HEK293 (cell line): ENCODE results near the gene HMG20B.
A peak's percentile ranks its signal among the peaks of the same experiment; 100 is the strongest.

Experiments
- CTCF ChIA-PET: fragments of 350-600 bp; formaldehyde crosslinking; extraction: SDS; loops from one replicate; lab custom pipeline; 2021; ENCODE audit warnings: antibody characterized with exemption; lab: Yijun Ruan, JAX
- POLR2A ChIA-PET: fragments of 300-600 bp; formaldehyde crosslinking; extraction: SDS; loops from one replicate; lab custom pipeline; 2020; ENCODE audit warnings: antibody characterized with exemption, inconsistent platforms; lab: Yijun Ruan, JAX
- H3K27ac ChIP-seq: fragments of 200-500 bp; sonication (Bioruptor generic); 2 replicates; pipeline ENCODE4 v1.5.1; 2014; ENCODE audit warnings: low read depth, low read length, control low read depth, inconsistent platforms; ENCODE audit errors: extremely low read depth
- H3K36me3 ChIP-seq, 2 experiments: fragments of 200-500 bp in 1 of 2; sonication (Bioruptor generic) in 1 of 2; 1 replicate in 1 of 2; 2 replicates in 1 of 2; pipeline ENCODE4 v1.5.1; 2014 to 2017; ENCODE audit warnings: inconsistent platforms in 2 of 2, low read length in 2 of 2; ENCODE audit not compliant: control insufficient read depth in 2 of 2, insufficient read depth in 1 of 2
- H3K4me1 ChIP-seq: fragments of 200-500 bp; sonication (Bioruptor generic); 2 replicates; pipeline ENCODE4 v1.5.1; 2014; ENCODE audit warnings: mild to moderate bottlenecking, low read length, inconsistent platforms; ENCODE audit not compliant: control insufficient read depth, insufficient read depth
- H3K4me3 ChIP-seq: 2 replicates; pipeline ENCODE4 v1.5.1; 2011; ENCODE audit warnings: low read depth, mild to moderate bottlenecking, control low read depth, low read length, moderate library complexity
- H3K9me3 ChIP-seq: fragments of 200-500 bp; sonication (Bioruptor generic); 2 replicates; pipeline ENCODE4 v1.5.1; 2014; ENCODE audit warnings: low read depth, low read length, inconsistent platforms; ENCODE audit not compliant: control insufficient read depth, insufficient read depth
- KLF8 ChIP-seq: fragments of 450-650 bp; formaldehyde crosslinking; IDR thresholded peaks from 2 replicates; pipeline ENCODE4 v1.5.1; 2016; ENCODE audit warnings: missing biosample characterization, missing genetic modification characterization
- RBAK ChIP-seq: fragments of 450-650 bp; formaldehyde crosslinking; IDR thresholded peaks from 2 replicates; pipeline ENCODE4 v1.5.1; 2016; ENCODE audit warnings: missing biosample characterization, missing genetic modification characterization
- TCF7L2 ChIP-seq: IDR thresholded peaks from 2 replicates; pipeline ENCODE4 v1.6.1; 2011; ENCODE audit warnings: low read depth, mild to moderate bottlenecking, inconsistent platforms, low read length, moderate library complexity, borderline replicate concordance
- ZBTB17 ChIP-seq: fragments of 450-650 bp; formaldehyde crosslinking; IDR thresholded peaks from 2 replicates; pipeline ENCODE4 v1.5.1; 2016; ENCODE audit warnings: missing biosample characterization, missing genetic modification characterization
- ZFHX2 ChIP-seq: fragments of 450-650 bp; formaldehyde crosslinking; conservative IDR thresholded peaks from 2 replicates; pipeline ENCODE4 v1.5.1; 2016; ENCODE audit warnings: missing biosample characterization, missing genetic modification characterization
- ZNF138 ChIP-seq: fragments of 450-650 bp; formaldehyde crosslinking; IDR thresholded peaks from 2 replicates; pipeline ENCODE4 v1.5.1; 2016; ENCODE audit warnings: missing biosample characterization, missing genetic modification characterization, borderline replicate concordance
- ZNF16 ChIP-seq: fragments of 450-650 bp; formaldehyde crosslinking; IDR thresholded peaks from 2 replicates; pipeline ENCODE4 v1.5.1; 2016; ENCODE audit warnings: low read depth, missing biosample characterization, missing genetic modification characterization
- ZNF239 ChIP-seq: fragments of 450-650 bp; formaldehyde crosslinking; IDR thresholded peaks from 2 replicates; pipeline ENCODE4 v1.5.1; 2016; ENCODE audit warnings: missing biosample characterization, missing genetic modification characterization
- ZNF324 ChIP-seq: fragments of 450-650 bp; formaldehyde crosslinking; IDR thresholded peaks from 2 replicates; pipeline ENCODE4 v1.5.1; 2016; ENCODE audit warnings: missing biosample characterization, missing genetic modification characterization
- ZNF571 ChIP-seq: fragments of 450-650 bp; formaldehyde crosslinking; IDR thresholded peaks from 2 replicates; pipeline ENCODE4 v1.5.0; 2017; ENCODE audit warnings: missing biosample characterization, missing genetic modification characterization
- ZNF600 ChIP-seq: fragments of 450-650 bp; formaldehyde crosslinking; IDR thresholded peaks from 2 replicates; pipeline ENCODE4 v1.5.1; 2016; ENCODE audit warnings: missing biosample characterization, missing genetic modification characterization
- ZSCAN16 ChIP-seq: fragments of 450-650 bp; formaldehyde crosslinking; IDR thresholded peaks from 2 replicates; pipeline ENCODE4 v1.5.1; 2016; ENCODE audit warnings: missing biosample characterization, missing genetic modification characterization
- TF ChIP-seq, protein P1 (sequence below): fragments of 450-650 bp; formaldehyde crosslinking; conservative IDR thresholded peaks from 2 replicates; pipeline ENCODE4 v1.5.1; 2016; ENCODE audit warnings: low read depth, missing biosample characterization, missing genetic modification characterization
- TF ChIP-seq, protein P2 (sequence below): fragments of 450-650 bp; formaldehyde crosslinking; IDR thresholded peaks from 2 replicates; pipeline ENCODE4 v1.5.1; 2016; ENCODE audit warnings: missing biosample characterization, missing genetic modification characterization
- TF ChIP-seq, protein P3 (sequence below): fragments of 450-650 bp; formaldehyde crosslinking; IDR thresholded peaks from 2 replicates; pipeline ENCODE4 v1.5.1; 2016; ENCODE audit warnings: missing biosample characterization, missing genetic modification characterization
- TF ChIP-seq, protein P4 (sequence below): fragments of 450-650 bp; formaldehyde crosslinking; IDR thresholded peaks from 2 replicates; pipeline ENCODE4 v1.5.1; 2016; ENCODE audit warnings: missing biosample characterization, missing genetic modification characterization

The HMG20B gene

DNA sequence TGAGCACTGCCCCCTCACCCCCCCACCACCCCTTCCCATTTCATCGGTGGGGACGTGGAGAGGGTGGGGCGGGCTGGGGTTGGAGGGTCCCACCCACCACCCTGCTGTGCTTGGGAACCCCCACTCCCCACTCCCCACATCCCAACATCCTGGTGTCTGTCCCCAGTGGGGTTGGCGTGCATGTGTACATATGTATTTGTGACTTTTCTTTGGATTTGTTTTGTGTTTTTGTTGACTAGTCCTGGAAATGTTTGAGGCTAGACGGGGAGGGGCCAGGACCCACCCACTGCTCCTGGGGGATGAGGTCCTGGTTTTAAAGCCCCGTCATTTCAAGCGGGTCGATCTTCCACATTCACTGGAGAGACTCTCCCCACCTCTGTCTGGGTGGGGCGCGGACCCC is 36.8 kb upstream of the HMG20B start:
- H3K36me3 ChIP-seq = peaks cover 3 to 62% of the 10 kb centered on the region in 2 experiments; a peak in 2 of 3 replicates
- POLR2A ChIA-PET = no interaction called here
- H3K4me3 ChIP-seq = no peak overlapping the region
- no peaks in the 10 kb centered on the region for H3K4me1 ChIP-seq
- no peaks in the 10 kb centered on the region for H3K9me3 ChIP-seq
- CTCF ChIA-PET = no interaction called here
- H3K27ac ChIP-seq = no peak overlapping the region
- TF ChIP-seq KLF8 = peak; percentile 54
- TF ChIP-seq ZBTB17 (tag by site-specific recombination) = no peak
- no peak for TF ChIP-seq RBAK (tag by site-specific recombination)

DNA sequence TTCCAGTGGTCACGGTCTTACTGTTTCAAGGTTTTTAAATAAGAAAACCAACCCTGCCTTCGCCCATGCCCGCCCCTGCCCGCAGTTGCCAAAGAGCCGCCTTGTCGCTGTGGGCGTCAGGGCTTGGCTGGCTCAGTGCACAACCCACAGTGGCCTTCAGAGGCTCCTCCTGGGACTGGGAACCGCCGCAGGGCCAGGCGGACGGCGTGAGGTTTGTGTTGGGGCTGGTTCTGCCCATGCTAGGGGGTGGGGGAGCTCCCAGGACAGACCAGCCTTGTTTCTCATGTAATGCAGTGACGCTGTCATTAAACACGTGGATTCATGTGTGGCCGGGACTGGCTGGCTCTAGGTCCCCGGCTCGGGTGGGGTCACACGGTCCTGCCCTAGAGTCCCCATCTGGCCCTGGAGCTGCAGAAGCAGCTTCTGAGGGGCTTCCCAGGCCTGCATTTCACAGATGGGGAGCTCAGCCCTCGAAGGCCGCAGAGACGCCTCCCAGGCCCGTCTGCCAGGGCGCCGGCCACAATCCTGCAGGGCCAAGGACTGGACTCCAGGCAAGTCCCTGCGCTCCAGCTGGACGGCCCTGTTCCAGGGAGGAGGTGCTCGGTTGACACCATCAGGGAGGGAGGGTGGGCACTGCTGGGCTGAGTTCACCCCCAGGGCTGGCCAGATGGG is 36.2 kb upstream of the HMG20B start:
- H3K4me1 ChIP-seq = no peaks in the 10 kb centered on the region

DNA sequence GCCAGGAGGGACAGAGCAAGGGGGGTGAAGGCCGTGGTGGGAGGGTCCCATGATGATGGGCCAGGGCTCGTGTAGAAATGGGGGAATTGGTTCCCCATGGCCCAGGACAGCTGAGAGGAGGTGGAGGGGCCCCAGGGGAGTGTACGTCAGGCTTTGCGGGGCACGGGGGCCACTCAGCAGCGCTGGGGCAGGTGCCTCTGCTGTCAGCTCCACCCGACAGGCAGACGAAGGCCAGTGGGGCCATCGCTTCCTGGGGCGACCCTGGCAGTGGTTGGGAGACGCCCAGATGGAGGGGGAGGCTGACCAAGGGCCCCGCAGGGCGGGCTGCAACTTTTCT is 35.7 kb upstream of the HMG20B start:
- Histone ChIP-seq H3K36me3 (peaks cover 3 to 51% of the 10 kb centered on the region in 2 experiments; a peak in 2 of 3 replicates), H3K4me3 (no peak overlapping the region), H3K4me1 (no peaks in the 10 kb centered on the region), H3K9me3 (no peaks in the 10 kb centered on the region), H3K27ac (no peak overlapping the region)
- POLR2A ChIA-PET = interaction anchor here (0.6 to 0.8 kb wide), 4 partner anchors 20 to 823 kb away, joined by 3 read pairs; partner anchors contain the start of gene DOHH
- TF ChIP-seq, protein P1, sequence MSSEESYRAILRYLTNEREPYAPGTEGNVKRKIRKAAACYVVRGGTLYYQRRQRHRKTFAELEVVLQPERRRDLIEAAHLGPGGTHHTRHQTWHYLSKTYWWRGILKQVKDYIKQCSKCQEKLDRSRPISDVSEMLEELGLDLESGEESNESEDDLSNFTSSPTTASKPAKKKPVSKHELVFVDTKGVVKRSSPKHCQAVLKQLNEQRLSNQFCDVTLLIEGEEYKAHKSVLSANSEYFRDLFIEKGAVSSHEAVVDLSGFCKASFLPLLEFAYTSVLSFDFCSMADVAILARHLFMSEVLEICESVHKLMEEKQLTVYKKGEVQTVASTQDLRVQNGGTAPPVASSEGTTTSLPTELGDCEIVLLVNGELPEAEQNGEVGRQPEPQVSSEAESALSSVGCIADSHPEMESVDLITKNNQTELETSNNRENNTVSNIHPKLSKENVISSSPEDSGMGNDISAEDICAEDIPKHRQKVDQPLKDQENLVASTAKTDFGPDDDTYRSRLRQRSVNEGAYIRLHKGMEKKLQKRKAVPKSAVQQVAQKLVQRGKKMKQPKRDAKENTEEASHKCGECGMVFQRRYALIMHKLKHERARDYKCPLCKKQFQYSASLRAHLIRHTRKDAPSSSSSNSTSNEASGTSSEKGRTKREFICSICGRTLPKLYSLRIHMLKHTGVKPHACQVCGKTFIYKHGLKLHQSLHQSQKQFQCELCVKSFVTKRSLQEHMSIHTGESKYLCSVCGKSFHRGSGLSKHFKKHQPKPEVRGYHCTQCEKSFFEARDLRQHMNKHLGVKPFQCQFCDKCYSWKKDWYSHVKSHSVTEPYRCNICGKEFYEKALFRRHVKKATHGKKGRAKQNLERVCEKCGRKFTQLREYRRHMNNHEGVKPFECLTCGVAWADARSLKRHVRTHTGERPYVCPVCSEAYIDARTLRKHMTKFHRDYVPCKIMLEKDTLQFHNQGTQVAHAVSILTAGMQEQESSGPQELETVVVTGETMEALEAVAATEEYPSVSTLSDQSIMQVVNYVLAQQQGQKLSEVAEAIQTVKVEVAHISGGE (tag by site-specific recombination) = no peak
- TF ChIP-seq, protein P2, sequence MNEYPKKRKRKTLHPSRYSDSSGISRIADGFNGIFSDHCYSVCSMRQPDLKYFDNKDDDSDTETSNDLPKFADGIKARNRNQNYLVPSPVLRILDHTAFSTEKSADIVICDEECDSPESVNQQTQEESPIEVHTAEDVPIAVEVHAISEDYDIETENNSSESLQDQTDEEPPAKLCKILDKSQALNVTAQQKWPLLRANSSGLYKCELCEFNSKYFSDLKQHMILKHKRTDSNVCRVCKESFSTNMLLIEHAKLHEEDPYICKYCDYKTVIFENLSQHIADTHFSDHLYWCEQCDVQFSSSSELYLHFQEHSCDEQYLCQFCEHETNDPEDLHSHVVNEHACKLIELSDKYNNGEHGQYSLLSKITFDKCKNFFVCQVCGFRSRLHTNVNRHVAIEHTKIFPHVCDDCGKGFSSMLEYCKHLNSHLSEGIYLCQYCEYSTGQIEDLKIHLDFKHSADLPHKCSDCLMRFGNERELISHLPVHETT (tag by site-specific recombination) = no peak
- CTCF ChIA-PET = interaction anchor here (0.6 kb wide), 1 partner anchor 390 kb away, joined by 4 read pairs; no protein-coding TSS in a partner anchor

More for the DNA sequence above, 36.2 kb upstream of the HMG20B start:
- H3K36me3 ChIP-seq = peaks cover 3 to 56% of the 10 kb centered on the region in 2 experiments; a peak in 2 of 3 replicates
- H3K27ac ChIP-seq = no peak overlapping the region
- H3K9me3 ChIP-seq = no peaks in the 10 kb centered on the region
- POLR2A ChIA-PET = interaction anchor here (0.6 to 0.8 kb wide), 3 partner anchors 20 to 824 kb away, joined by 3 read pairs; no protein-coding TSS in a partner anchor
- H3K4me3 ChIP-seq = no peak overlapping the region
- CTCF ChIA-PET = interaction anchor here (0.6 kb wide), 1 partner anchor 389 kb away, joined by 4 read pairs; no protein-coding TSS in a partner anchor
- TF ChIP-seq ZNF571 (tag by site-specific recombination) (no peak), ZNF600 (tag by site-specific recombination) (peak; percentile 38; the same call in 1 of the 2 replicates), ZNF239 (tag by site-specific recombination) (no peak), ZNF16 (tag by site-specific recombination) (no peak), TCF7L2 (no peak), ZSCAN16 (tag by site-specific recombination) (no peak), ZNF324 (tag by site-specific recombination) (no peak), ZFHX2 (tag by site-specific recombination) (peak; percentile 47; the same call in 1 of the 2 replicates), ZNF138 (tag by site-specific recombination) (no peak)
- TF ChIP-seq, protein P3, sequence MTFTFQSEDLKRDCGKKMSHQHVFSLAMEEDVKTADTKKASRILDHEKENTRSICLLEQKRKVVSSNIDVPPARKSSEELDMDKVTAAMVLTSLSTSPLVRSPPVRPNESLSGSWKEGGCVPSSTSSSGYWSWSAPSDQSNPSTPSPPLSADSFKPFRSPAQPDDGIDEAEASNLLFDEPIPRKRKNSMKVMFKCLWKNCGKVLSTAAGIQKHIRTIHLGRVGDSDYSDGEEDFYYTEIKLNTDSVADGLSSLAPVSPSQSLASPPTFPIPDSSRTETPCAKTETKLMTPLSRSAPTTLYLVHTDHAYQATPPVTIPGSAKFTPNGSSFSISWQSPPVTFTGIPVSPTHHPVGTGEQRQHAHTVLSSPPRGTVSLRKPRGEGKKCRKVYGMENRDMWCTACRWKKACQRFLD = no peak
- TF ChIP-seq, protein P4, sequence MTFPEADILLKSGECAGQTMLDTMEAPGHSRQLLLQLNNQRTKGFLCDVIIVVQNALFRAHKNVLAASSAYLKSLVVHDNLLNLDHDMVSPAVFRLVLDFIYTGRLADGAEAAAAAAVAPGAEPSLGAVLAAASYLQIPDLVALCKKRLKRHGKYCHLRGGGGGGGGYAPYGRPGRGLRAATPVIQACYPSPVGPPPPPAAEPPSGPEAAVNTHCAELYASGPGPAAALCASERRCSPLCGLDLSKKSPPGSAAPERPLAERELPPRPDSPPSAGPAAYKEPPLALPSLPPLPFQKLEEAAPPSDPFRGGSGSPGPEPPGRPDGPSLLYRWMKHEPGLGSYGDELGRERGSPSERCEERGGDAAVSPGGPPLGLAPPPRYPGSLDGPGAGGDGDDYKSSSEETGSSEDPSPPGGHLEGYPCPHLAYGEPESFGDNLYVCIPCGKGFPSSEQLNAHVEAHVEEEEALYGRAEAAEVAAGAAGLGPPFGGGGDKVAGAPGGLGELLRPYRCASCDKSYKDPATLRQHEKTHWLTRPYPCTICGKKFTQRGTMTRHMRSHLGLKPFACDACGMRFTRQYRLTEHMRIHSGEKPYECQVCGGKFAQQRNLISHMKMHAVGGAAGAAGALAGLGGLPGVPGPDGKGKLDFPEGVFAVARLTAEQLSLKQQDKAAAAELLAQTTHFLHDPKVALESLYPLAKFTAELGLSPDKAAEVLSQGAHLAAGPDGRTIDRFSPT = peak; percentile 66; the same call in 1 of the 2 replicates
